ENCODE measurements around the gene CACNA1H.

DNA sequence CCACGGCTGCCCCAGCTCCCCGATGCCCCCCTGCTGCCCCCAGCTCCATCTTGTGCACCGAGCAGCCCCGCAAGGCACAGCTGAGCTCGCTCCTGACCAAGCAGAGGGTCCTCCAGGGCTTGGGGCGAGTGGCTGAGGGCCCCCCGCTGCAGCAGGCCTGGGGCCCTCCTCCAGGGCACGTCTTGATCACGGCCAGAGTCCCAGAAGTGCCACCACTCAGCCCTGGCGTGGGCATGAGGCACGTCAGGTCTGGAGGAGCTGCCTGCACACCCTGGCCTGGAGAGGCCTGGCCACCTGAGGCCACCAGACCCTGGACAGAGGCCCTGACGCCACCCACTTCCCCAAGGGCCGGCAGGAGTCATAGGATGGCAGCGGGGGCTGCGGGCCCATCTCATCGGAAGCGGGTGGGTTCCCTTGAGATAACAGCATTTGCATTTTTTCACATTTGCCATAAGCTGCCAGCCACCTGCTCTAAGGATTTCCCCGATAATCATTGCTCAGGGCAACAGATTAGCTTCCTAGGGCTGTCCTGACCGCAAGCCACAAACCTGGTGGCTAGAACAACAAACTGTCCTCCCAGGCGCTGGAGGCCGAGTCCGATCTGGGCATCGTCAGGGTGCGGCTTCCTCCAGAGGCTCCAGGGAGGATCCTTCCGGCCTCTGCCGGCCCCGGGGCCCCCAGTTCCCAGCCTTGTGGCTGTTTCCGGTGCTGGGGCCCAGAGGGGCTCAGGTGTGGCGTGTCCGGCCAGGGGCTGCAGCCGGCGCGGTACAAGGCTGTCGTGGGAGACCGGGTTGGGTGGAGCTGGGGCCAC, 32.9 kb upstream of the CACNA1H start:
- TF ChIP-seq, protein P1, sequence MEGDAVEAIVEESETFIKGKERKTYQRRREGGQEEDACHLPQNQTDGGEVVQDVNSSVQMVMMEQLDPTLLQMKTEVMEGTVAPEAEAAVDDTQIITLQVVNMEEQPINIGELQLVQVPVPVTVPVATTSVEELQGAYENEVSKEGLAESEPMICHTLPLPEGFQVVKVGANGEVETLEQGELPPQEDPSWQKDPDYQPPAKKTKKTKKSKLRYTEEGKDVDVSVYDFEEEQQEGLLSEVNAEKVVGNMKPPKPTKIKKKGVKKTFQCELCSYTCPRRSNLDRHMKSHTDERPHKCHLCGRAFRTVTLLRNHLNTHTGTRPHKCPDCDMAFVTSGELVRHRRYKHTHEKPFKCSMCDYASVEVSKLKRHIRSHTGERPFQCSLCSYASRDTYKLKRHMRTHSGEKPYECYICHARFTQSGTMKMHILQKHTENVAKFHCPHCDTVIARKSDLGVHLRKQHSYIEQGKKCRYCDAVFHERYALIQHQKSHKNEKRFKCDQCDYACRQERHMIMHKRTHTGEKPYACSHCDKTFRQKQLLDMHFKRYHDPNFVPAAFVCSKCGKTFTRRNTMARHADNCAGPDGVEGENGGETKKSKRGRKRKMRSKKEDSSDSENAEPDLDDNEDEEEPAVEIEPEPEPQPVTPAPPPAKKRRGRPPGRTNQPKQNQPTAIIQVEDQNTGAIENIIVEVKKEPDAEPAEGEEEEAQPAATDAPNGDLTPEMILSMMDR (IDR thresholded peaks at IDR 0.05; ENCODE audit: extremely low read depth in 1 of 2, insufficient read depth in 1 of 2, low read depth in 1 of 2, low read length in 2 of 2) = no peak
- TF ChIP-seq MYC (IDR thresholded peaks at IDR 0.05; ENCODE audit: low read depth, low read length) (no peak), POLR2A (IDR thresholded peaks at IDR 0.05; ENCODE audit: low read depth, low read length) (no peak)

Data from endothelial cell of umbilical vein (primary cell).